GM18868 (cell line): ENCODE measurements around the gene OR52I1.

Experiments
- ATAC-seq: cut with Tn5 transposase; IDR thresholded peaks from one replicate; pipeline ENCODE4 v1.9.1; 2021; ENCODE audit warnings: mild to moderate bottlenecking, moderate library complexity; ENCODE audit not compliant: unreplicated experiment

Gene OR52I1, protein sequence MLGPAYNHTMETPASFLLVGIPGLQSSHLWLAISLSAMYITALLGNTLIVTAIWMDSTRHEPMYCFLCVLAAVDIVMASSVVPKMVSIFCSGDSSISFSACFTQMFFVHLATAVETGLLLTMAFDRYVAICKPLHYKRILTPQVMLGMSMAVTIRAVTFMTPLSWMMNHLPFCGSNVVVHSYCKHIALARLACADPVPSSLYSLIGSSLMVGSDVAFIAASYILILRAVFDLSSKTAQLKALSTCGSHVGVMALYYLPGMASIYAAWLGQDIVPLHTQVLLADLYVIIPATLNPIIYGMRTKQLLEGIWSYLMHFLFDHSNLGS

GRCh38 chr11:4593739-4594138 is at the start of gene OR52I1:
Gene OR52I1, plus strand, starts transcription at chr11:4594039. Its CDS starts 0 bp downstream, at chr11:4594039.
- no peak for ATAC-seq

DNA sequence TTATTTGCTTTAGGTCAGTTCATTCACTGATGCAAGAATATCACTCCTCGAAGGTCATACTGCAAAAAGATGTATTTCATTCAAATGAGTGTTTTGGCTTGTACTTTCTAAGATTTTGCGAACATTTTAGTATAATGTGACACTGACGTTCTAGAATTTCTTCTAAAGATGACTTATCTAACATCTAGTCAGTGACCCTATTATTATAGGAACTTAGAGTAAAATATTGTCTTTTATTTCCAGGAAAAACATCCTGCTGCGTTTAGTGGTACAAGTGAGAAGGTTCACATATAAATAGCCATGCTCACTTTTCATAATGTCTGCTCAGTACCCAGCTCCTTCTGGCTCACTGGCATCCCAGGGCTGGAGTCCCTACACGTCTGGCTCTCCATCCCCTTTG is 48.9 kb upstream of the OR52I1 start, which contains the start of gene OR52M1:
OR52M1 (plus strand) TSS at position 301 of the 400 bp plus-strand sequence; CDS start at position 301, 0 bp downstream.
- ATAC-seq = no peak

DNA sequence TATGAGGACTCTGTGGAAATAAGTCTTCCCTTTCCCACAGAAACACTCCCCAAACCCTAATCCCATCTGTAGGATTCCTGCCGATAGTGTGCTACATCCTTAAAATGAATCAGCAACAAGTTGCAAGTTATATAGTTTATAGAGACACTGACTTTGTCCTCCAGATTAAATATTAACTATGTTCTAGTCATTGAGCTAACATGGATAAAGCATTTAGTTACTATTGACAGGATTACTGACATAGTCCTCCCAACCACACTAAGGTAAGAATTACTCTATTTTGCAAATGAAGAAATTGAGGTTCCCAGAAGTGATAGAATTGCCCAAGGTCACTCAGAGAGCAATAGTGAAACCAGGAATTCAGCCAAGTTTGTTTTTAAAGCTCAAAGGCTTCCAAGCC is 47.0 kb upstream of the OR52I1 start:
- no peak for ATAC-seq

GRCh38 chr11:4547416-4547815 is 46.4 kb upstream of the OR52I1 start:
- no peak for ATAC-seq

GRCh38 chr11:4551346-4551979 is 42.4 kb upstream of the OR52I1 start:
- peak; percentile 41 for ATAC-seq

- ATAC-seq = no peak
Measured at GRCh38 chr11:4559527-4560440, 34.1 kb upstream of the OR52I1 start.

DNA sequence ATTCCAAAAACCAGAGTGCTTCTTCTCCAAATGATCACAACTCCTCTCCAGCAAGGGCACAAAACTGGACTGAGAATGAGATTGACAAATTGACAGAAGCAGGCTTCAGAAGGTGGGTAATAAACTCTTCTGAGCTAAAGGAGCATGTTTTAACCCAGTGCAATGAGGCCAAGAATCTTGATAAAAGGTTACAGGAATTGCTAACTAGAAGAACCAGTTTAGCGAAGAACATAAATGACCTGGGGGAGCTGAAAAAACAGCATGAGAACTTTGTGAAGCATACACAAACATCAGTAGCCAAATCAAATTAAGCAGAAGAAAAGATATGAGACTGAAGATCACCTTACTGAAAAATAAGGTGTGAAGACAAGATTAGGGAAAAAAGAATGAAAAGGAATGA is 33.4 kb upstream of the OR52I1 start:
- no peak for ATAC-seq

- ATAC-seq = no peak
Measured at GRCh38 chr11:4565371-4565770, 28.5 kb upstream of the OR52I1 start.

GRCh38 chr11:4569075-4569474 is 24.8 kb upstream of the OR52I1 start:
- no peak for ATAC-seq

DNA sequence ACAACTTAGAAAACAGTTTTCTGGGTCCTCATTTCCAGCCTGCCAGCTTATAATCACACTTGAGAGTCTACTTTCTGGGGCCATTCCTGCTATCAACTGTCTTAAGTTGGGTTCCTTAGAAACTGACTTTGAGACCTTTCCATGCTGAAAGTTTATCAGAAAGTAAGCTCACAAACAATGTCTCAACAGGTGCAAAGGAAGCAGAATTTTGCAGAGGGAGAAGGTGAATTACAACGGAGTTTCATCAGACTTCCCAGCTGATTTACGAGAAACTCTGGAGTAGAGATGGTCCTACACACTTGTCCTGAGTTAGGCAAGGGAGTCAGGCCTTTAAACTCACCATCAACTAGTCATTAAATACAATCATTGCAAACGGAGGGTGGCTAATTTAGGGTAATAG is 17.0 kb upstream of the OR52I1 start:
- ATAC-seq = no peak

DNA sequence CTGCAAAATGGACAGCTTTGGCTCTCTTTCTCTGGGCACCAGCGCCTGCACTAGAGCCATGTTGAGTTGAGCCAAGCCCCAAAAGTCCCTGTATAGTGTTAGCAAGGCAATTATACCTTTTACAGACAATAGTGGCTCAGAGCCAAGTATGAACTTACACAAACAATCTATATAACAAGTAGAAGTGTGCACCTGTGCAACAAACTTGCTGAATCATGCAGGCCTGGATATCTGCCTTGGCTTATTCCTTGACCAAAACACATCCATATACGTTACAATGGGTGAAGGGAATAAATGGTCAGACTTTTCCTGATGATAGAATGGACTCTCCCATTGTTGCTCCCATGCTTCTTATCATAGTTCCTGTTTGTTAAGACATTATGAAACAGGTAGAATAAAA is 16.1 kb upstream of the OR52I1 start:
- ATAC-seq = no peak

- no peak for ATAC-seq
Measured at GRCh38 chr11:4578624-4579023, 15.2 kb upstream of the OR52I1 start.

DNA sequence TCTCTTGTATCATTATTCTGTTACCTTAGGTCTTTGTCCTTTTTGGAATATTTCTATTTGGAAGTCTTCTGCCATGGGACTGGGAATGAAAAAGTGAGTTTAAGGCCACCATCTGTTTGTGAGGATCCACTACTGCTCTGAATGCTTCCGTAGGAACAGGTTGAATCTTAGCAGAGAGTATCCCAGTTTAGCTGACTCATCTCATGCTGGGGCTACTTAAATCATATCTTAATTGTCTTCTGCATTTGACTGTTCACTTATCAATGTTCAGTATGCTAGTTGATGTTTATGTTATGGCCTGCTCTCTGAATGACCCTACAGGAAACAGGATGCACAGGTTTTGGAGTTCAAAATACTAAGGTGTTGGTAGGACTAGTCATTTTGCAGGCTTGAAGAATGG is 13.7 kb upstream of the OR52I1 start:
- ATAC-seq = no peak

GRCh38 chr11:4581443-4581842 is 12.4 kb upstream of the OR52I1 start, which contains the start of gene OR52I2:
Gene OR52I2, plus strand, starts transcription at chr11:4581743.
- ATAC-seq = no peak

- no peak for ATAC-seq
Measured at GRCh38 chr11:4589017-4589416, 4.8 kb upstream of the OR52I1 start.

GRCh38 chr11:4605057-4605456 is 11.2 kb downstream of the OR52I1 start:
- ATAC-seq = no peak

GRCh38 chr11:4606231-4607015 is 12.6 kb downstream of the OR52I1 start:
- no peak for ATAC-seq

- ATAC-seq = no peak
Measured at GRCh38 chr11:4607096-4607495, 13.3 kb downstream of the OR52I1 start.

DNA sequence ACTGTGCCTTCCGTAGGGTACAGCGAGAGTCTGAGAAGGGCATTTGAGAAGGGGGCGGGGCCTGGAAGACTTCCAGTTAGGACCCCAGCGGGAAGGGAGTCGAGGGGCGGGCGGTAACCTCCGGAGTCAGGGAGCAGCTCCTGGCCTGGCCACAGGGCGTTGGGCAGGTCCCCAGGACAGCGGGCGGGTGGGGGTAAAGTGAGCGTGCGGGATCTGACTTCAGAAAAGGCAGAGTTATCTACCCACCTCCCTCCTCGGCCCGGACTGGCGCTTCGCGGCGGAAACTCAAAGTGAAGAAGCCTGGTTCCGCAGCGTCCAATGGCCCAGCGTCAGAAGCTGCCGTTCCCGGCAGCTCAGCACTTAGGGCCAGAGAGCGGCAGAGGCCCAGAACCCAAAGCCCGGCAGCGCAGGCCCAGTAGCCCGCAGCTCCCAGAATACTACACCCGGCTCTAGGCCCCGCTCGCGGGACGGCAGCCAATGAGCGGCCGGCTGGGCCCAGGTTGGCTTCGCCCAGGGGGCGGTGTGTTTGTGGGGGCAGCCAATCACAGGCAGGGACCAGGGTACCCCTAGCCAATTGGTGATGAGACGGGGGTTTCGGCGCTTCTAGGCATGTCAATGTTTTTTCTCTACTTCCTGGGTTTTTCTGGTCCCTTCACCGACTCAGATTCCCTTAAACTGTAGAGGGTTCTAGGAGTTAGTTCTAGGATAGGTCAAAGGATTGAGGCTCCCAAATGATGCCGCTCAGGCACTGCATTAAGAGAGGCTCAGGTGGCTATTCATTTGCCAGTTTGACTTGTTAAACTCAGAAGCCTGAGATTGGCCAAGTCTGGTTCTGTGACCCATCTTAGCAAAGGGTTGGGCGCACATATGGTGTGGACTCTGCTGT is 14.2 kb downstream of the OR52I1 start, which contains the start of gene TRIM68:
TRIM68 (minus strand) TSS at position 451 of the 886 bp plus-strand sequence. CDS start 2,727 bp downstream, outside the sequence.
- peak; percentile 99 for ATAC-seq
